AML-193 (cell line): ENCODE results near the gene SCFD2.

Experiments used
- DNase-seq, 2 experiments: peaks; one replicate each; lab custom pipeline; 2025; lab: John Stamatoyannopoulos, UW

SCFD2 gene

DNA sequence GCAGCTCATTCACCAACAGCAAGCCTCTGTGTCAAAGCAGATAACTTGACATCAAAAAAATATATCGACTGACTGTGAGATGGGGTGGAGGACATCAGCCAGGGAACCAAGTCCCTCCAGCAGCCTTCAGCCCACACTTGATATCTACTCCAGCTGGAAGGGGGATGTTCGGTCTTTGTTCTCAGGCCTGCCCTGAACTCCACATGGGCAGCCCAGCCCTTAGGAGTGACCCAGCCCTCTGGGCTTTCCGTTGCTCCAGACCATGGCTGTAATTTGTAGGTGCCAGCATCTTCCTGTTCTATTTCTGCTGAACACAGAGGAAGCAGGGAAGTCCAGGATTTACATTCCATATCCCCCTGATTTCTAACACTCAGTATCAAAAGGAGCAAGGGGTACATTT is 486.4 kb downstream of the SCFD2 start:
- DNase-seq: no peak

DNA sequence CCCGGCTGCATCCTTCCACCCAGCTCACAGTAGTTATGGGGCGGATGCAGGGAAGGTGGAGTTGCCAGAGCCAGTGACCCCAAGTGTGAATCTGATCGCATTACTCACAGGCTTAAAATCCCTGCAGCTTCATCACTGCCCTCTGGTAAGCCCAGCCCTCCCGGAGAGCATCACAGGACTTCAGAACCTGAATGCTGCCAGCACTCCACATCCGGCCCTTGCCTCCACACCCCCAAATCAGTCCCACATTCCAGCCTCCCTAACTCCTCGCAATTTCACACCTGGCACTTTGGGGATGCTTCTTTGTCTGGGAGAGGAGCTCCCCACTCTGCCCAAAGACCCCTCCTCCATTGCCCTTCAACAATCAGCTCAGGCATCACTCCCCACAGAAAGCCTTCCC is 488.2 kb downstream of the SCFD2 start:
- DNase-seq: no peak

DNA sequence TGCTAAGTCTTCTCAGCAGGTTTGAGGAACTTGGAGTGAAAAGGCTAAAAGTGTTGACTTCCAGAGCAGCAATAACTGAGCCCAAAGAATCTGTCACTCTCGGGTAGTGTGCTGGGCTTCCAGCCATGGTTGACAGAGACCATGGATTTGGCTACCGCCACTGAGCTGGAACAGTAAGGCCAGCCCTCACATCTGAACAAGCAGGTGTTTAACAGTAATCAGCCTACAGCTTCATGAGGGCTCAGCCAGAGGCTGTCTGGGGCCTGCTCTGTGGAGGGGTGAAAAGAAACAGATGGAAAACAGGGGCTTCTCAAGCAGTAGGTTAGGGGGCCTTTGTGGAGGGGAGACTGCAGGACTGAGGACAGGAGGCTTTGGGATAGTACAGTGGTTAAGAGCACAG is 488.8 kb downstream of the SCFD2 start:
- DNase-seq: no peak

DNA sequence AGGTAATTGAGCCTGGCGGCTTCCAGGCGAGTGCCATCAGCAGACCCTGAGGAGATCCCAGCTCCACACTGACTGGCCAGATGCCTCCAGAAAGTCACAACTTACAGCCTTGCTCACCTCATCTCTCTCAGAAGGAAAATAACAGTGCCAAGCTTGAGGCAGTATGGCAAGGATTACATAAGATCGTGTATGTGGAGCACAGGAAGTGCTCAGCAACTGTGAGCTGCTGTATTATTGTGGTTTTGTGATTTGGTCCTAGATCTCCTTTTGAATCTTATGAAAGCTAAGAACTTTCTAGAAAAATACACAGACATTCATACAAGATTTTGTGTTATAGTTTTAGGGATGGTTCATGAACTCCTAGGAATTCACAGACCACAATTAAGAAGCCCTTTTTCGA is 489.8 kb downstream of the SCFD2 start:
- peak; percentile 10 to 37 for DNase-seq

DNA sequence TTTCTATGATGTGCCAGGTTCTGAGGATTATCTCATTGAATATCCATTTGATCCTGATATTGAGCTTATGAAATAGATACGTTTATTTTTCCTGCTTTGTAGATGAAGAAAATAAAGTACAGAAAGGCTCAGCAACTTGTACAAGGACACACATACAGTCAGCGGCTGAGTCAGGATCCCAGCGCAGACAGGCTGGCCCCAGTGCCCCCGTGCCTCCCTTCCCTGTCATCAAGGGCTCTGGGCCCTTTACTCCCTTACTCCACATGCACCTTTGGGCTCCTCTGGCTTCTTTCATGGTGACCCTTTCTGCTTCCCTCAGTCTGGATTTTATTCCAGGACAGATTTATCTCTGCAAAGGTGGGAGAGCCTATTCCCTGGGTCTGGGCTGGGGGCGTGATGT is 490.9 kb downstream of the SCFD2 start:
- no peak for DNase-seq

DNA sequence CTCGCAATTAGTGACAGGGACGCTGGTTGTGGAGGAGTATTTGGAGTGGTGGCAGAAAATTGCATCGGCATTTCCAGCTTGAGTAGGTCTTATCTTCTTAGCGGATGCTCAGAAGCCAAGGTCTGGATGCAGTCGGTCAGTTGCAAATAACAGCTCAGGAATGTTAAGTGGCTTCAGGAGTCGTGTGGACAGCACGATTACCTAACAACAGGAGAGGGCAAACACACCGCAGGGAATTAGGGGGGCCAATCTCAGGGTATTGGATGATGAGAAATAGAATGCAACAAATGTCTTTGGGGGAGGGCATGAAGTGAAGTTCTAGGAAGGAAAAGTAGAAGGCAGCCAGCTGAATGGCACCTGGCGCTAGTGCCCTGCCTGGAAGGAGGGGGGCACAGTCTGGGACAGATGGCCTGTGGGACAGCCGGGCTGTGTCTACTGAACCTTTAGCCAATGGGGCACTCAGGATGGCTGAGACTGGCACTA is 492.0 kb downstream of the SCFD2 start:
- no peak for DNase-seq

DNA sequence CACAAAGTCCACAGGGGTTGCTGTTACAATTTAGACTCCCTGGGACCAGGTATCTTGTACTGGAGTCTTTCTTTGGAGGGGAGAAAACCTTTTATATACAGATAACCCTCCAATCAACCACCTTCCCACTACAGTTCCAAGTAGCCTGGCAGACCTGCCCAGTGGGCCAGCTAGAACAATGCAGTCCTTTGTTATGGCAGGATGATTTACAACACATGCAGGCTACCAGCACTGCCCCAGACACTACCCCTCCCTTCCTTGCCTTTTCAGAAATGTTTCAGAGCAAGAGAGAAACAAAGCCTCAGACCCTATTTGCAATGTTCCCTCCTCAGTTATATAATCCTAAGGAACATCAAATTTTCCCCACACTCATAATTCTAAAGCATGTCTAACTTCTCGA is 492.7 kb downstream of the SCFD2 start:
- DNase-seq: no peak

DNA sequence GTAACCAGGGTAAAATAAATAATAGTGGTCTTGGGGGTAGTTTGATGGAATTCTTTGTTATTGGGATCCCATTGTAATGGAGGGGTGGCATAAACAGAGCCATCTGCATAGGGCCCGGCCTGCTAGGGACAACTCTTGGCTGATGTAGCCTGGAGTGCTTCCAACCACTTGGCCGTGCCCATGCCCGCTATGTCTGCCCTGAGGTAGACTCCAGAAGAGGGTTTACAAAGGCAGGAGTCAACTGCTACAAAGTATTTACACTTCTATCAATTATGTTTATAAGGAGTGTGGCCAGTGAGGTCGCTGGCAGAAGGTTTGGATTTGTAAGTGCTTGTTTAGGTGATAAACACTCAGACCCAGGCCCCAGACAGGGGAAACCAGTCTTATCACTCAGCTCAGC is 495.6 kb downstream of the SCFD2 start:
- DNase-seq: no peak

DNA sequence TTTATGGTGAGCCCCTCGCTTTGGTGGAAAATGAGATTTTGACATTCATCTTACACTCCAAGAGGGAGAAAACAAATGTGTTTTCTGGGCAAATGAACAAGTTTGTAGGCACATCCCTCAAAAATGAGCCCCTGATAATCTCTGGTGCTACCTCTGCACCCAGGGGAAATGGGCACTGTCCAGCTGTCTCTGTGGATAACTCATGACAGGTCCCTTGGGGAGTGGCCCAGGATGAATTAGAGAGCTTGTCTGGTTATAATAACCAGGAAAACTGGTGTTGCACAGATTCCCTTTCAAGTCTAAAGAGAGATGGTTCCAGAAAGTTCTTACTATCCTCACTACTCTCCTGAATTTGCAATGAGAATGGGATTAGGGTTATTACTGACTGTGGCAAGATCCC is 496.2 kb downstream of the SCFD2 start:
- no peak for DNase-seq

DNA sequence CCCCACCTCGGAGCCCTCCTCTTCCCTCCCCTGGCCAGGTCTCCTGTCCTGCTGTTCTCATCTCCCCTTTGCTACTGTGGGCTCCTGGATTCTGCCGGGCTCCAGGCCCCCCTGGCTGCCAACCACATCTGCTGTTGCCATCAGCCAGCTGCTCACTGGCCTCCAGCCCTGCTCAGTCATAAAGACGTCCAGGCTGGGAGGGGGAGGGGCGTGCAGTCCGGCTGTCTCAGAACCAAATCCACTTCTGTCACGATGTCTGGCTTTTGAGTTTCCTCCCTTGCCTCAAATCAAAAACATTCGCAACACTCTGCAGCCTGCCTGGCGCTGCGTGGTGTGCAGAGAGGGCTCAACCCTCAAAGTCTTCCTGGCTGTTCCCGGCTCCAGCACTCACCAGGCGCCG is 496.7 kb downstream of the SCFD2 start:
- DNase-seq: no peak

DNA sequence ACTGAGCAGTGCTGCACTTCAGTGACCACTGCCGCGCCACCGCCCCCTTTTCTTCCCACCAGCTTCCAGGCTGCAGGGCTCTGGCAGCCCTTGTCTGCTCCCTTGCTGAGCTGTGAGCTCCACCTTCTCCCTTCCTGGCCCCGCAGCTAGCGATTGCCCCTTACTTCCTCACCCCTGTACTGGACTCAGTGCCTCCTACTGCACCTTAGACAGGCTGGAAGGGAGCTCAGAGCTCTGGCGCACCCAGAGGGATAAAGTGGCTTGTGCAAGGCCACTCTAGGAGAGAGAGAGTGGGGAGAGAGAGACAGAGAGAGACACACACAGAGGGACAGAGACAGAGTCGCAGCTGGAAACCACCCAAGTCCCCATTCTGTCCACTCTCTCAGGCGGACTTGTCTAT is 497.7 kb downstream of the SCFD2 start:
- DNase-seq: no peak

DNA sequence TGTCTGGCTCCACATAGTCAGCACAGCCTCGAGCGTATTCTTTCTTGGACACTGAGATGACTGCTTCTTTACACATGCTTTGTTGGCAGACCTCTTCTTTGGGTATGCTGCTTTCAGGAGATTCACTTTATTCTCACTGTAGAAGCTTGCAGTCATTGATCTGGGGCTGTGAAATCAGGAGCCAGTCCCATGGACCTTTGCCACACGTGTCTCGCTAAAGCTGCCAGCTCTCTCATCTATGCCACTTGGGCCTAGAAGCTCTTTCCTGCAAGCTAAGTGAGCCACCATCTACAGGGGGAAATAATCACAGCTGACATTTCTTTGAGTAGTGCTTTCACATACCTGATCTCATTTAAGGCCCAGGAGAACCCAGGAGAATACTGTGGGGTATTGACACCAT is 498.7 kb downstream of the SCFD2 start:
- DNase-seq: no peak

DNA sequence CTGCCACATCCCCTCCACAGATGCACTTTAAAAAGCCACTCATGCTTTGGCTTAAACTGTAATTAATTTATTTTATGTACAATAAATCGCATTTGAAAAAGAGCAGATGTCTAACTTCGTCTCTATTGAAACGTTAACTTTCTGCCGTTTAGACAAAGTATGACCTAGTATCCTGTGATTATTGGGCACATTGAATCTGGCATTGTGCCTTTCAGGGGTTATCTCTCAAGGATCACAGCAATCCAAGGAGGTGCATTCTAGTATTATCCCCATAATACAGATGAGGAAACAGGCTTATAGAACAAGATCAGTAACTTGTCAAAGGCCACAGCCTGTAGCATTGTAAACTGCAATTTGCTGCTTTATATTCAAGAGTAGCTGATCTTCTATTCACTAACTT is 499.1 kb downstream of the SCFD2 start:
- no peak for DNase-seq

DNA sequence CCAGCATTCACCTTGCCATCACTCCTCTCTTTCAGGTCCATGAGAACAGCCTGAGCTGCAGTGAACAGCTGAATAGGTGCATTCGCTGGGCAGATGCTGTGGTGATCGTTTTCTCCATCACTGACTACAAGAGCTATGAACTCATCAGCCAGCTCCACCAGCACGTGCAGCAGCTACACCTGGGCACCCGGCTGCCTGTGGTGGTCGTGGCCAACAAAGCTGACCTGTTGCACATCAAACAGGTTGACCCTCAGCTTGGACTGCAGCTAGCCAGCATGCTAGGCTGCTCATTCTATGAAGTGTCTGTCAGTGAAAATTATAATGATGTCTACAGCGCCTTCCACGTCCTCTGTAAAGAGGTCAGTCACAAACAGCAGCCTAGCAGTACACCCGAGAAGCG is 500.6 kb downstream of the SCFD2 start:
- no peak for DNase-seq

DNA sequence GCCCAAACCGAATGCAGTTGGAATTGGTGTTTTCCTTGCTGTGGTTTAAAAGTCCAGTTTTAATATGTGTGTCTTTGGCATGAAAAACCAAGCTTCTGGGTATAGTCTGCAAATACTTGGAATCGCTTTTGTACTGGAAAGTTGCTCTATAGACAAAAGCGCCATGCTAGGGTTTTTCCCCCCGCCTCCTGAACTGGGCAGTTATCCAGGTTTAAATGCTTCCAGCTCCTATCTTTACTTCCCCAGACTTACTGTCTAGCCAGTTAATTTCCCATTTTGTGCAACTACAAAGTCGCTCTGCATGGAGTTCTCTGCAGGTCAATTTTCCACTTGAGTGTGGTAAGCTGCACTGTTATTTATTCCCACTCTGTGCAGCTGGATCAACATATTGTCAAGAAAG is 501.1 kb downstream of the SCFD2 start:
- DNase-seq: no peak

DNA sequence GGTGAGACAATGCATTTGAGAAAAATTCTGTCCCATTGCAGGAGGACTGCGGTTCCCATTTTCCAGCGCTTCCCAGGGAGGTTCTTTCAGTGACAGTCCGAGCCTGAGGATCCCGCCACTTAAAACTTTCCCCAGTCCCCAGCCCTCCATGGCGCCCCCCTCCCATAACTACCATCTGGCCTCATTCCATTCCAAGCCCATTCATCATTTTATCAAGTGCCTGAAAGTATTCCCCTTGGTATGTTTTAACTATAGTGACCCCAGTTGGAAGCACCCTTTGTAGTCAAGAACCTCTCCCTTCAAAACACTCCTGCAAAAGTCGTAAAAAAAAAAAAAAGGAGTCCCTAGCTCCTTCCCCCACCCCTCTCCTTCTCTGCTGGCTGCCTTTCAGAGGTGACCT is 502.5 kb downstream of the SCFD2 start:
- no peak for DNase-seq

DNA sequence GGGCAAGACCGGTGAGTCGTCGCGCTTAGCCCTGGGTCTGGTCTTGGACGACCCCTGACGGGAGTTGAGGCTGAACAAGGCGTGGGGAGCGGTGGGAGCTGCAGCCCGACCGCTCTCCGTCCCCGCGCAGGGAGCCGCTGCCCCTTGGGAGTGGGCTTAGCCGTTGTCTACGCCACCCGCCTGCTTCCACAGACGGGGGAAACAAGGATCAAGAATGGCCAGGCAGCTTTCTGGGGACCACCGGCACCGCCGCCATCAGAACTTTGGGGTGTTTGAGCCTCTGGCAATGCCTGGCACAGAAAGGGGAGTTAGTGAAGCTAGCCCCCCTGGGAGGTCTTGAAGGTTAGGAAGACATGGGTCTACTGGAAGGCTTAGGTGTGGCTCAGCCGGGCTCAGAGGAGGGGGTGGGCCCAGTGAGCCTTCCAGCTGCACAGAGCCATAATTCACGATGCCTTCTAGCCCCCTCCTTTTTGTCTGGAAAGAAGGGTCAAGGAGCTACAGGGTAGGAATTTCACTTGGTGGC is 503.2 kb downstream of the SCFD2 start:
- DNase-seq: no peak

DNA sequence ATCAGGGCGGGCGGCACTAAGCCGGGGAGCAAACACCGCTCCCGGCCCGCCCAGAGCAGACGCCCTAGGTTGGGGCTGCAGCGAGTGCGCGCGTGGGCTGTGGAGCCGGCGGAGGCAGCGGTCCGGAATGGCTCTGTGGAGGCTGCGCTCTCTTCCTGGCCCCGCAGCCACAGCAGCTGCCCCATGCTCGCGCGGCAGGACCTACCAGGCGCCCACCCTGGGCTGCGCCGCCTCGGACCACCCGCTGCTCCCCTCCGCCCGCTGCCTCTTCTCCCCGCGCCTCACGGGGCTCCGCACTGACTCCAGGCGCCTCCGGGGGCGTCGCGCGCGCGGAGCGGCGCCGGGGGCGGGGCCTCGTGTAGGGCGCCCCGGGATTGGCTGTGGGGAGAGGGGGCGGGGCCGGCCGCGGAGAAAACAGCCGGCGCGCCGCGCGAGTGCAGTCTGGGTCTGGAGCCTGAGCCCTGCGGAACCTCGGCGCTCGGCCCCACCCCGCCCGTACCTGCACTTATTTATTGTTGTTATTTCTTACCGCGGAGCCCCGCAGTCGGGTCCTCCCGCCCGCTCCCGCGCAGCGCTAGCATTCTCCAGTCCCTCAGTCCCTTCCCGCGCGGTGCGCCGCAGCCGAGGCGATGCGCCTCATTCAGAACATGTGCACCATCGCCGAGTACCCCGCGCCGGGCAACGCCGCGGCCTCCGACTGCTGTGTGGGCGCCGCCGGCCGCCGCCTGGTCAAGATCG is 503.8 kb downstream of the SCFD2 start, which contains the start of gene RASL11B:
Gene RASL11B, plus strand, starts transcription at position 439 of the 738 bp plus-strand sequence. Its CDS starts 191 bp downstream, at position 630.
- DNase-seq: no peak

DNA sequence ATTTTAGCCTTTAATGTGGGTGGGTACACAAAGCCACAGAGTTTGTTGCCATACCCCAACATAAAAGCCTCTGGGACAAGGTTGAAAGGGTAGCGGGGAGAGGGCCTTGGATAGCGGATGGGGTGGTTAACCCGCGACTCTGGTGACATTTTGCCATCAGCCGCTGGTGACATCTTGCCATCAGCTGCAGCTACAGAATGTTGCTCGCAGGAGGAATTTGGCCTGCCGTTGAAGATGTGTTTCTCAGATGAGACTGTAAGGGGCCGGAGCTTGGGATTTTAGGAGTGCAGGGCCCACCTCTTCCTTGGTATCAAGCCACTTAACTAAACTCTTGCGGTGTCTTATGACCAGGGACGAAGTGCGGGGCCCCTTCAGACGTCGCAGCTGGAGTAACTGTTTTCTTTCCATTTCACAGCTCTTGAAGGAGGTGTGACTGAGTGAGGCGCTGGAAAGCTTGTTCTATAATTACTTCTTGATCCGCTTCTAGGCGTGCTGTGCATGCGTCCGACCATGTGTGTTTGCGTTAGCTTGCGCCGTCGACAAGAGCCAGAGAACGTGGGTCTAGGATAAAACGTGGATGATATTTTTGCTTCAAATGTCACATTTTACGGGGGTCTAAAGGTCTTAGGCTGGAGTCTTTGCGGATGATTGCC is 504.6 kb downstream of the SCFD2 start:
- DNase-seq: no peak

DNA sequence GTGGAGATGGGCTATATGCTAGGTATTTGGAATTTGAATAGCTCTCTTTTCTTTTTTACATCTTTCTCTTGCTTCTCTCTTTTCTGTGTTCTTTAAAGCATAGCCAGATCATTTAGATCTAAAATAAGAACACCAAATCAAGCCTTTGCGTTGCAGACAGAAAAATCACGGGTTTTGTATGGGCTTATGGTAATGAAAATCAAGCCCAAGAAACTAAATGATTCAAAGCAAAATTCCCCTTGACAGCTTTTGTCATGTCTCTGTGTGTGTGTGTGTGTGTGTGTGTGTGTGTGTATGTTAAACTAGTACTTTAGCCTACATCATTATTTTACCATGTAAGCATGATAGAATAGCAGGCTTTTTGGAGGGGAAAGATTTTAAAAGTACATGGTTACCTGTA is 505.5 kb downstream of the SCFD2 start:
- no peak for DNase-seq

DNA sequence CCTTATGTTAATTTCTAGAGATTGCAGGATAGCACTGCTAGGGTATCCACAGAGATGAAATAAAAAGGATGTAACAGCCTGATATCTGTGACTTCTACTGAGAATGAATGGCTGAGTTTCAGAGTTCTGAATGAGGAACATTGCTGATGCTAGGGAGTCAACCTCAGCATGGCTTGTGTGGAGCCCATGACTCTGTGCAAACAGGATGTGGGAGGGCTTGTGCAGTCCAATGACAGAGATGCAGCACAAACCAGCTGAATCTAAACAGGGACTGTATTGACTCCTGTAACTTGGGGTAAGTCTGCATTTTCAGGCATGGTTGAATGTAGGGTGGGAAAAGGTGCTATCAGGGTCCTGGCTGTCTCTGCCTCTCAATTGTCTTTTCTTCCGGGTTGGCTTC is 509.1 kb downstream of the SCFD2 start:
- DNase-seq: no peak

DNA sequence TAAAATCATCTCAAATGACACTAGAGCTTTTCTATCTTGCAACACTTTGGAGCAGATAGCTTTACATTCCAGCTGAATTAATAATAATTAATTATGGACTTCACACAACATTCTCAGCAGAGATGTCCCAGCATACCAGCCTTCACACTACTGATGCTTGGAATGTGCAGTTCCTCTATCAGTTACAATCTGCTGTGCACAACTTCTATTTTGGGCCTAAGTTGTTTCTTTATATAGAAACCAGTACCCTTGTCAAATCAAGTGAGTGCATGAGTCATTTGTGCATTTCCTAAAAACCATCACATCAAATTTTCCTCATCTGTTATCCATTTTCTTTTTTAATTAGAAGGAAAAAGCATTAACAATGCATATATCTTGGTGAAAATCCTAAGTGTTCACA is 512.5 kb downstream of the SCFD2 start:
- no peak for DNase-seq

DNA sequence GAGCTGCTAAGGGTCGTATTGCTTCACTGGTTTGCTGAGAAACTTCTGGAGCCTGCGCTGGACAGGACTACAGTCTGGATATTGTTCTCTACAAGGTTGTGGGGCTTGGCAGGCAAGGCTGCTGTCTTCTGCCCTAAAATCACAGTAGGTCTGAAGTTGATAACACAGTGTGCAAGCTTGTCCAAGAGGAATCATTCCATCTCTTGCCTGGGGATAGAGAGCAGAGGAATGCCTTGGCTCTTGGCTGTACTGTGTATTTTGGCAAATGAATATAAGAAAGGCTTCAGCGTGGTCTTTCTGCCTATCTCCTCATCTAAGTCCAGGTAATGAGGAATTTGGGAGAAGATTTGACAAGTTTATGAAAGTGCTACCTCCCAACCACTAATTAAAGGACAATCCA is 513.1 kb downstream of the SCFD2 start:
- no peak for DNase-seq

DNA sequence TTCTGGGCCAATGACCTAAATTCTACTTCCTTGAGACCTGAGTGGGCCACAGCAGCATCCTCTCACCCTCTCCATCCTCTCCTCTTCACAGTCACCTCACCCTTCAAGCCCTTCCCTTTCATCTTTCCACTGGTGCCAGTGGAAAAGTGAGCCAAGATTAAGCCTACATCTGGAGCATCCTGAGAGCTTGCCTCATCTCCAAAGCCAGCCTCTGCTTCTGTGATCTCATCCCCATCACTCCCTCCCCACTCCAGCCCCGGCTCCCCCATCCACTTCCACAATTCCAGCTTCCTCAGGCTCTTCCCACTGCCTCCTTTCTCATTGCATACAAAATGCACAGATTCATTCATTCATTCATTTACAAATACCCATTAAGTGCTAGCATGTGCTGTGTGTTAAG is 513.8 kb downstream of the SCFD2 start:
- no peak for DNase-seq
